ENCODE measurements around the gene ATP11C.

DNA sequence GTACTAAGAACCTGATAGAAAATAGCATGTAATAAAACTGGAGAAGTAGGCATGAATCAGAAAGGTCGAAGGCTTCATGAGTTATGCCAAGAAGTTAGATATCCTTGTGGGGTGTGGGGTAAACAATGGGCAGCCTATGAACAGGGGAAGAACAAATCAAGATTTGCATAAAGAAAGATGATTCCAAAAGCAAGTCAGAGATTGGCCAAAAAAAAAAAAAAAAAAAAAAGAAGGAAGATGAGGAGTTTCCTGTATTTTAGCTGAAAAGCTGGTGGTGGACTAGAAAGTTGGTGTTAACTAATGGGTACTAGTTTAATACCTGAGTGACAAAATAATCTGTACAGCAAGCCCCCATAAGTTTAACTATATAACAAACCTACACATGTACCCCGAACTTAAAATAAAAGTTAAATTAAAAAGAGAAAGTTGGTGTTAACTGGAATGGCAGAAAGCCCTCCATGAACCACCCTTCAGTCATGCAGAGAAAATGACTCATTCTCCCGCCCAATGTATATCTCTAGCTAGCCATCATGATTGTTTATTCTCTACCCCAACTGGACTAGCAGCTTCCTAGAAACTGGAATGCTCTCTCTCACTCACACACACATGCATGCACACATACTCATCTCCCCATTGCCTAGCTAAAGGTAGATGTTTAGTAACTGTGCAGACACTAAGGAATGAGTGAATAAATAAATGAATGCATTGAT lies 41.7 kb downstream of the ATP11C start:
- TF ChIP-seq, protein P1, sequence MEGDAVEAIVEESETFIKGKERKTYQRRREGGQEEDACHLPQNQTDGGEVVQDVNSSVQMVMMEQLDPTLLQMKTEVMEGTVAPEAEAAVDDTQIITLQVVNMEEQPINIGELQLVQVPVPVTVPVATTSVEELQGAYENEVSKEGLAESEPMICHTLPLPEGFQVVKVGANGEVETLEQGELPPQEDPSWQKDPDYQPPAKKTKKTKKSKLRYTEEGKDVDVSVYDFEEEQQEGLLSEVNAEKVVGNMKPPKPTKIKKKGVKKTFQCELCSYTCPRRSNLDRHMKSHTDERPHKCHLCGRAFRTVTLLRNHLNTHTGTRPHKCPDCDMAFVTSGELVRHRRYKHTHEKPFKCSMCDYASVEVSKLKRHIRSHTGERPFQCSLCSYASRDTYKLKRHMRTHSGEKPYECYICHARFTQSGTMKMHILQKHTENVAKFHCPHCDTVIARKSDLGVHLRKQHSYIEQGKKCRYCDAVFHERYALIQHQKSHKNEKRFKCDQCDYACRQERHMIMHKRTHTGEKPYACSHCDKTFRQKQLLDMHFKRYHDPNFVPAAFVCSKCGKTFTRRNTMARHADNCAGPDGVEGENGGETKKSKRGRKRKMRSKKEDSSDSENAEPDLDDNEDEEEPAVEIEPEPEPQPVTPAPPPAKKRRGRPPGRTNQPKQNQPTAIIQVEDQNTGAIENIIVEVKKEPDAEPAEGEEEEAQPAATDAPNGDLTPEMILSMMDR (IDR thresholded peaks at IDR 0.05) = no peak
- TF ChIP-seq POLR2A (IDR thresholded peaks at IDR 0.05) = no peak

Data from adrenal gland (tissue), 5 donors.